HG03175 (cell line): ENCODE results near the gene DAB2IP.

Experiments
- ATAC-seq: cut with Tn5 transposase; IDR thresholded peaks from one replicate; pipeline ENCODE4 v1.9.1; 2021; ENCODE audit warnings: mild to moderate bottlenecking, moderate library complexity; ENCODE audit not compliant: unreplicated experiment

Gene DAB2IP

DNA sequence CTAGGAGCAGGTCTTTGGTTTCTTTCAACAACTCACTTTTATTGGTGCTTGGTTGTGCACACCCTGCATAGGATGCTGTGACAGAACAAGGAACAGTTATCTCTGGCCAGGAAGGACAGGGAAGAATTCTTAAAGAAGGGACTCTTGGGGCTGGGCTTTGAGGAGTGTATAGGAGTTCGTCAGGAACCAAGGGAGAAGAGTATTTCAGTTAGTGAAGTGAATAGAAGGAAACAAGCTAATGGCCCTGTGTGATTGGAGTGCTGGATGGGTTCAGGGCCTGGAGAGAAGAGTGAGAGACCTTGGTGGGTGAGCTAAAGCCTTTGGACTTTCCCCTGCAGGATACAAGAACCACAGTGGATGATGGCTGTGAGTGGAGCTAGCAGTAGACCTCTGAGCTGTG, 32.2 kb downstream of the DAB2IP start:
- no peak for ATAC-seq

DNA sequence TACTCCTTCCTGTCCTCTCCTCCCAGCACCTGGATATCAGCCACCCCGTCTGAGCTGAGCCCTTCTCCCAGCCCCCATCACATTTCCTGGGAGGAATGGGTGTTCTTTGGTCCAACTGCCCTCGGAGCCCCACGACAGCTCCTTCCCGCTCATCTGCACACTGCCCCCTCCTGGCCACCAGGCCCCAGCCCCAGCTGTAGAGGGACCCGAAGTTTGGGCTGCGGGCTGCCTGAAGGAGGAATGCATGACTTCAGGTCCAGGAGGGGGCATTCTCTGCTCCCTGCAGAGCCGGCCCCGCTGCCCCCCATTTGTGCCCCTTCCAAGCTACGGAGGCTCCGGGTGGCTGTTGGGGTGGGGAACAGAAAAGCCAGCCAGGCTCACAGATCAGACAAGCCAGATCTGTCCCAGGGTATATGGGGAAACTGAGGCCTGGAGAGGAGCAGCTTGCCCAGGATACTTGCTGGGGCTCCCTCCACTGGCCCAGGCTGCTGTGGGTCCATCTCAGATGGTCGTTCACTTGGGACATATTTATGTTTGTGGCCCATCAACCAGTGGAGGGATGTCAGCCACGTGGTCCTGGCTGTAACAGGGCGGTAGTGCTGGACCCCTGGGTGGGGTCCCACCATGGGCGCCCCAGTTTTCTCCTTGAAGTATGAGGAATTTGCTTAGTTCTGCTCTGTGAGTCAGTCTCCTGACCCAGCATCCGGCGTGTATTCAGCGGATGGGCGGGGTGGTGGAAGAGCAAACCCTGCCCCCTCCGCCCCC, 33.1 kb downstream of the DAB2IP start:
- no peak for ATAC-seq

DNA sequence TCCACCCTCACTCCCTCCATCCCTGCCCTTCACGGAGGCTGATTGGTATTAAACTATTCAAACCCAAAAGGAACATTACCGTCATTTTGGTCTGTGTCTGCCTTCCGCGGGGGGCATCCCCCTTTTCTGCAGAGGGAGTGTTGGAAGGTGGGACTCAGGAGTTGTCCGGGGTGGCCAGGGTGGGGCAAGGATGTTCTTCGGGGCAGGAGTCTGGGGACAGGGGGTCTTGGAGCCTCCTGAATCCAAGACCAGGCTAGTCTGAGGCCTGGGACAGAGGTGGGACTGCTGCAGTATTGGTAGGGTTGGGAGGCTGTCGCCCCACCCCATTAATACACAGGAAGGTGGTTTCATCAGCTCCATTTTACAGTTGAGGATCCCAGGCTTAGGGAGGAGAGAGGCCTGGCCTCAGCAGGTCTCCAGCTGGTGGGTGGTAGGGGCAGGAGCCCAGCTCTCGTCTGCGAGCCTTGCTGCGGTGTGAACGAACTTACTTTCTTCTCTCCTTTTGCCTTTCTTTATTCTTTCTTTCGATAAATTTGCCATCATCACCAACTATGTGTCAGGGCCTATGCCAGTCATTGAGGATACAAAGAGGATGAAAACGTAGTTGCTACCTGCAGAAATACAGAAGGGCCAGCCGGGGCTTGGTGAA, 33.8 kb downstream of the DAB2IP start:
- ATAC-seq: no peak

DNA sequence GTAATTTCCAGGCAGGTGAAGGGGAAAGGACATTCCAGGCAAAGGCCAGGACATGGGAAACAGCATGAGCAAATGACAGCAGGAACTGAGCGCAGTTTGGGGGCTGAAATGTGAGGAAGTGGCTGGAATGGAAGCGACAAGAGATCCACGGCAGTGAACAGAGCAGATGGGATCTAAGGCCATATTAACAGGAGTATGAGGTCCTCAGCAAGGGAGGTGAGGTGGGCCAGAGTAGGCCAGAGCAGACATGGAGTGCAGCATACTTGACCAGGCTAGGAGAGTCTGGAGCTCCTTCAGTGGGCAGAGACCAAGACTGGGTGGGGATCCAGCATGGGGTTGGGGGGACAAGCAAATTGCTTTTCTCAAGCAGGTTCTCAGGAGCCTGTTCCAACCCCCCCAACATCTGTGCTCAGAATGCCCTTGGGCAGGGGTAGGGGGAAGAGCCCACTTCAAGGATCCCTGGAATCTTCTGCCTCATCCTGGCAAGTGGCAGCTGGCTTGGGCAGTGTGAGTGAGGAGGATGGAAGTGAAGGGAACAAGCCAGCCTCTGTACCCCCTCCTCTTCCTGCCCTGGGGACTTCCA, 34.5 kb downstream of the DAB2IP start:
- ATAC-seq: no peak

DNA sequence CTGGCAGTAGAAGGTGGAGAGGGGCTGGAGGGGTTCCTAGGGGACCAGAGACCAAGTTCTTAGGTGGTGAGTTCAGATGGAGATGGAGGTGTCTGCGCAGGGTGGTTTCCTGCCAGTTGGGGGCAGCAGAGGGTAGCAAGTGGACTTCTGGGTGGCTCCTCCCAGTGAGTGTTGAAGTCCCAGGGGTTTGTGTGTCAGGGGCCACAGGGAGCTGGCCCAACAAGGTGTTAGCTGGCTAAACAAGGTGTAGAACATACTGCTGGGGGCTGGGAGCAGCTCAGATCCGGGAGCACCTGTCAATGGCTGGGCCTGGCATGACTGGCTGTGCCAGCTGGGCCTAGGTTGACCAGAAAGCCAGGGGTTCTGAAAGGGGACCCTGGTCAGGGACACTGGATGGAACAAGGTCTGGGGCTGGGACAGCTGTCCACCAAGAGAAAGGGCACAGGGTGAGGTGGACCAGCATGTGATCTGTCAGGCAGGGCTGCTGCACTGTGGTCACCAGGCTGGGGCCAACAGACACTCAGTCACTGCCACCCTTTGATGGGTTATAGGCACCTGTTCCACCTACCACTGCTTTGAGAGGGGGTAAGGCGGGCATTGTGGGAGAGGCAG, 35.6 kb downstream of the DAB2IP start:
- ATAC-seq: peak; percentile 69

DNA sequence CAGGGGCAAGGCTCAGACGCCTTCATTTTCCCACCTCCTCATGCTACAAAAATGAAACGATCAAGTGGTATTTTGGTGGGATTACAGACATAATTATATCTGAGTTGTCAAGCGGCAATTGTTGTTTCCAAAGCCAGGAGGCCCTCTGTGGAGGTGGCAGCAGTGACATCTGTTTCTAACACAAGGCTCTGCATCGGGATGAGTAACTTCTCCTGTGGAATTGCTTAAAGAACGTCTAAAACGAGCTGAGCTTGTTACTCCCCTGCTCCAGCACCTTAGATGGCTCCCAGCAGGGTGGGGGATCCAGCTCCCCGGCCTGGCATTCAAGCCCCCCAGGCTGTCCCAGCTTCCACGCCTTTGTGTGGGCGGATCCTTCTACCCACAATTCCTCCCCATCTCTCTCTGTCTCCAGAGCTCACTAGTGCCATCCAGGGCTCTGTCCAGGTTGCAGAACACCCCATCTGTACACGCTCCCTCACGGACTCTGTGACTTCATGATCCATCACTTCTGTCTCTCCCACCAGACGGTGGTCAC, 36.8 kb downstream of the DAB2IP start:
- ATAC-seq: no peak

DNA sequence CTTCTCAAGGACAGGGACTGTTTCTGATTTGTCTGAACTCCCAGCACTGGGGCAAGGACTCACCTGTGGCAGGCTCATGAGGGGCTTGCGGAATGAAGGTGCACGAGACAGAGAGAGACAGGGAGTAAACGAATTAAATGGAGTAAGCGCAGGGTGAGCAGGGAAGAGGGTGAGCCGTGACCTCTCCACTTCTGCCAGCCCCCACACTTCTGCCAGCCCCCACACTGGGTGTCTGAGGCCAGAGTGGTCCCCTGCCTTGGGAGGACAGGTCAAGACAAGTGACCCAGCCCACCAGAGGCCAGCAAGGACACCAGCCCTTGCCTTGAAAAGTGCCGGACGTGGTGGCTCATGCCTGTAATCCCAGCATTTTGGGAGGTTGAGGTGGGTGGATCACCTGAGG, 37.2 kb downstream of the DAB2IP start:
- ATAC-seq: no peak

DNA sequence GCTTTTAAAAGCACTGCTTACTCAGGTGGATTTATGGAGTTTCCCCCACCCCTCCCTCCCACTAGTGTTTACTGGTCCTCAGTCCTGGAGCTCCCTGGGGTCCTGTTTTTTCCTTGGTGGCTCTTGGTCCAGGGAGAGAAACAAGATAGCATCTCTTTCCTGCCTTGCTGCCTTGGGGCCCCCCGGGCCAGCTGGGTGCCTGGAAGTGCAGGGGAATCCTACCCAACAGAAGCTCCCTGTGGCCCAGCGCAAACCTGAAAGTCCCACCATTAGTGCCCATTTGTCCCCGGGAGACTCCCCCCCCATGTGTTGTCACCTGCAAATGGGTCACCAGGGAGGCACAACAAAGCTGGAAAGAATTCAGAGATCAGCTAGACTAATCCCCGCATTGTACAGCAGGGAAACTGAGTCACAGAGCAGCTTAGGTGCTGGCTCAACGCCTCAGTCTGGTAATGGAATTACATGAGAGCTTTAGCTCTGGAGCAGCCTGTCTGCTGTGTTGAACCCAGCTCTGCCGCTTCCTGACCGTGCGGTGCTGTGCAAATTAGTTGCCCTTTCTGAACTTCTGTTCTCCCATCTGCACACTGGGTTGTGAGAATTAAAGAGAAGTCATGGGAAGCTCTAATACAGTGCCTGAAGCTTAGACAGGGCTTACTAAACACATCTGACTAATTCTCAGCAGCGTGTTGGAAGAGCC, 38.2 kb downstream of the DAB2IP start:
- no peak for ATAC-seq

DNA sequence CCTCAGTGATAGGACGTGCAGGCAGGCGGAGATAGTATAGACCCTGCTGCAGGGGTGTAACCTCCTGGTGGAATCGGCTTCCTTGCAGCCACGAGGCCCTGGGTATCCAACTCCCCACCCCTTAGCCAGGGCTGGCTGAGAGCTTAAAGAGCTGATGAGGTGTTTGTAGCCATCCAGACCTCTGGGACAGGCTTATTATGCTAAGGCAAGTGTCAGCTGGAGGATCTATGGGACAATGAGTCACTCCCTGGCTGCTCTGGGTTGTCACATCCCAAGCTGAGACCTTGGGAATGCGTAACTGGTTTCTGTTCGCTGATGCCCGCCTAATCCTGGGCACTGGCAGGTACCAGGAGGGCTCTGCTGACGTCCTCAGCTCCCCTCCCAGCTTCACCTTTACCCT, 38.9 kb downstream of the DAB2IP start:
- no peak for ATAC-seq

DNA sequence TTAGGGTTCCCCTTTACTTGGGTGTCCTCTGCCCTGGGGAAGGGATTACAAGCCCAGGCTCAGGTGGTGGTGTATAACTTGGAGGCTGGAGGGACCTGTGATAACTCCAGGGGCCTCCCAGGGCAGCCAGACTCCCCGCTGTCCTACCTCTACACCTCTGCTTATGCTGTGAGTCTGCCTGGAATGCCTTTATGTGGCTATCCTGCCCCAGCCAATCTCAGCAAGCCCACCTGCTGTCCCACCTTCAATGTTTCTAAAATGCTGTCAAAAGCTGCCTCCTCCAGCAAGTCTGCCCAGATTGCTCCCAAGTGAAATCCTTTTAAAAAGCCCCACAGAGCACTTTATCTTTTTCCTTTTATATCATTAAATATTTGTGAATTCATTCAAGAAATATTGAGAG, 39.3 kb downstream of the DAB2IP start:
- ATAC-seq: no peak

DNA sequence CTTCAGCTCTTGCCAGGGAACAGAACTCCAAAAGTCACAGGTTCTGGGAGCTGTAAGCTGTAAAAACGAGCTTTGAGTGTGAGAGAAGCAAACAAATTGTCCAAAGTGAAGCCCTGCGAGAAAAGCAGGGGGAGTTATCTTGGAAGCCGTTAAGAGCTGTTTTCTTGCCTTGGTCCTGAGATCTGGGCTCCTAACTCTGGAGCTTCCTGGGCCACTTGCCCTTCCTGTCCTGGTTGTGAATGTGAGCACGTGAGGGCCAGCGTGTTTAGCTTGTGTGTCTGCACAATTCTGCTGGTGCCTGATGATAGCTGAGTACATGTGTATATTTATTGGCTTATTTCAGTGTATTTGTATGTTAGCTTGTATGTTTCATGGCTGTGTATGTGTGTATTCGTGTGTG, 40.5 kb downstream of the DAB2IP start:
- no peak for ATAC-seq

DNA sequence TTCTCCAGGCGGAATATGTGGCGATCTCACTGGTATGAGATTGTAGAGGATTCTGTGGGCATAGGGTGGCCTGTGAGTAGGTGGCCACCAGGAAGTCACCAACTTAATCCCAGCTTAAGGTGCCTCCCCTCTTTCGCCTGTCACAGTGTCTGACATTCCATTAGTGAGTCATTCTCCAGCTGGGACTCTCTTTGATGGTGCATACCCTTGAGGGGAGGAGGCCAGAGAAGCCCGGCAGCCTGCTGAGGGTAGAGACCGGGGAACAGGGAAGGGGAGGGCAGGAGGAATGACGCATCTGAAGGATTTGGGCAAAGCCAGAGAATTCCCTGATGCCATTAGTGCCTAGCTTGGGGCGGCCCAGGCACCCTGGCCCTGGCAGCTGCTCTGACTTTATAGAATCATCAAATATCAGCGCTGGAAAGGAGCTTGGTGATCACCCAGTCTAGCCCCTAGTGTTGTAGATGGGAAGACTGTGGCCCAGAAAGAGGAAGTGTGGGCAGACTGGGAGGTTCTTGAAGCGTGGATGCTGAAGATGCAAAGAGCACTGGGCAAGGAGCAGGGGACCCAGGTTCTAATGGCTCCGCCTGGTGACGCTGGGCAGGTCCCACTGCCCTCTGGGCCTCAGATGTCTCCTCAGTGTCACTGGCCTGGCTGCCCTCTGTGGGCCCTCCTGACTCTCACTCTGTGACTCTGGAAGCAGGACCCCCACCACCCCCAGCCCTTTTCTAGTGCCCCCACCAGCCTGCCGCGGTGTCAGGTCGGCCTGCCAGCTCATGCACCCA, 41.4 kb downstream of the DAB2IP start:
- ATAC-seq: no peak

DNA sequence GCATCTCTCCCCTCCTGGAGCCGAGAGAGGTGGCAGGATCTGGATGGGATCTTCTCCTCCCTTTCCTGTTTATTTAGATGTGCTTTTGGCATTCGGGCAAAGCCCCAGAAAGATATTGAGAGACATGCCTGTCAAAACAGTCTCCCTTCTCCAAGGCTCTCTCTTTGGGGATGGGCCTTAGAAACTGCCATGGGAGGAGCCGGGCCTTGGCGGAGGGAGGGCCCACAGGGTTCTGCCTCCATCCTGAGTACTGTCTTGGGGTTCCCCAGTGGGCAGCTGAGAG, 41.9 kb downstream of the DAB2IP start:
- no peak for ATAC-seq

DNA sequence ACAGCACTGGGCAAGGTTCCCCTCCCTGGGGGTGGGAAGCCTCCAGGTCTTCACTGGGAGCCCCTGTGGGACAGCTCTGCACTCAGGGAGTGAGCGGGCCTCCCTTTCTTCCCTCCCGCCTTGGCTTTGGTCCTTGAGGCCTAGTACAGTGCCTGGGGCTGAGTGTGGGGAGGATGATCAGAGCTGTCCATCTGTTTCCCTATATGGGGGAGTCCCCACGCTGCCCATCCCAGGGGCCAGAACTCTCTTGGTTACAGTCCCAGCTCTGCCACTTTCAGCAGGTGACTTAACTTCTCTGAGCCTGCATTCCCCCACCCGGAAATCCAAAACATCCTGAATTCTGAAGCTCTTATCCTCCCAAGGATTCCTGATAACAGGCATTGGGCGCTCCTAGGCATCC, 42.6 kb downstream of the DAB2IP start:
- ATAC-seq: no peak

DNA sequence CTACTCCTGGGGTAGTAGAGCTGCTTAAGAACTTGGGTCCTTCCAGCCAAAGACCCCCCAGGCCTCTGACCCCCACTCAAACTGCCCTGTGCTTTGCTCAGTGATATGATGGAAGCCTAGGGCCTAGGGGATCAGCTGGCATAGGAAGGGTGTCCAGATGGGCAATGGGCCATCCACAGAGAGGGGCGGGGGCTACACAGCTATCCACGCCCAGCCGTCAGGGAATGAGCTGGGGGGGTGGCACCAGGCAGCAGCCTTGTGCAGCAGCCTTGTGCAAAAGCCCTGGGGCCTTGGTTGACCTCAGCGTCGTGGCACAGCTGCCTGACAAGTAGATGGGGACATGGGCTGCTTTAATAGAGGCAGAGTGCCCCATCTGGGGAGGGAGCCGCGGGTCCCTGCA, 43.2 kb downstream of the DAB2IP start:
- no peak for ATAC-seq

DNA sequence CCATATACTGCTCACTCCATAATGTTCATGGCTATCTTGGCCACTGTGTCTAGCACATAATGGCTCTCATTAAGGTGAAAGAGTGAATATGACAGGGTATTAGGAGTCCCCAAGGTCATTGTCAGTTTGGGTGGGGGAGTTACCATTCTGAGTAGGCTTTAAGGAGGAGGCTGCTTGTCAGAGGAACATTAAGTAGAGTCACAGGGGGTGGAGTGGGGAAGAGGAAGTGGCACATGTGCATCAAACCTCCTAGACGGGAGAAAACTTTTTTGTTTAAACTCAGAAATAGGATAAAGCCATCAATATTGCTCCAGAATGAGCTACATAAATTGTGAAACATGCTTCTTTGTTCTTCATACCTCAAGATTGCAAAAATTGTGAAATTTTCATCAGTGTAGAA, 45.5 kb downstream of the DAB2IP start:
- ATAC-seq: no peak

DNA sequence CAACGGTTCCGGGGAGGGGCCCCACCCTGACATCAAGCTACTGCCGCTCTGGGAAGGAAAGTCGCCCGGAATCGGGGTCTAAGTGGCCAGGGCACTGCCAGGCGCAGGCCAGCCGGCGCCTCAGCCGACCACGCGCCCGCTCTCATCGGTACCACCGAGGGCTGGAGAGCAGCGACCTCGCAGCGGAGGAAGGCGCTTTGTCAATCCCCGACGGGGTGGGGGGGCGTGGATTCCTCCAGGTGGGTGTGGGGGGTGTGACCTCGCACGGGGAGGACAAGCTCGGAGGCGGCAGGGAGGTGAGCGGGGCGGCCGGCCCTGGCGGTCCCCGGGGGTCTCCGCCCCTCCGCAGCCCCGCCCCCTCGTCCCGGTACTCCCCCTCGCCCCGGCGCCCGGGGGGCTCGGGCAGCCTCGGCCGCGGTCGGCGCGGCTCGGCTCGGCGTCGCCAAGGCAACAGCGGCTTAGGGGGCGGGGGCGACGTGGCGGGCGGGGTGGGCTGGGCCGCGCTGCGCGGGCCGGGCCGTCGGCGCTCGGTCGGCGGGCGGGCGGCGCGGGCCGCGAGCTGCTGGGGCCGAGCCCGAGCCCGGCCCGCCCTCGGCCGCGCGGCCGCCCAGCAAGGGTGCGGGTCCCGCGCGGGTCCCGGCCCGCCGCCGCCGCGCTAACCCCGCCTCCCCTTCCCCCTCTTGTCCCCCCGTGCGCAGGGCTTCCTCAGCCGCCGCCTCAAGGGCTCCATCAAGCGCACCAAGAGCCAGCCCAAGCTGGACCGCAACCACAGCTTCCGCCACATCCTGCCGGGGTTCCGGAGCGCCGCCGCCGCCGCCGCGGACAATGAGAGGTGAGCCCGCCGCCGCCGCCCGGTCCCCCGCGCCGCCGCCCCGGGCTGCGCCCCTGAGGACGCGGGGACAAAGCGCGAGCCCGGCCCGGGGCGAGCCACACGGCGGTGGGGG, 47.5 kb downstream of the DAB2IP start:
- peak; percentile 65 for ATAC-seq

DNA sequence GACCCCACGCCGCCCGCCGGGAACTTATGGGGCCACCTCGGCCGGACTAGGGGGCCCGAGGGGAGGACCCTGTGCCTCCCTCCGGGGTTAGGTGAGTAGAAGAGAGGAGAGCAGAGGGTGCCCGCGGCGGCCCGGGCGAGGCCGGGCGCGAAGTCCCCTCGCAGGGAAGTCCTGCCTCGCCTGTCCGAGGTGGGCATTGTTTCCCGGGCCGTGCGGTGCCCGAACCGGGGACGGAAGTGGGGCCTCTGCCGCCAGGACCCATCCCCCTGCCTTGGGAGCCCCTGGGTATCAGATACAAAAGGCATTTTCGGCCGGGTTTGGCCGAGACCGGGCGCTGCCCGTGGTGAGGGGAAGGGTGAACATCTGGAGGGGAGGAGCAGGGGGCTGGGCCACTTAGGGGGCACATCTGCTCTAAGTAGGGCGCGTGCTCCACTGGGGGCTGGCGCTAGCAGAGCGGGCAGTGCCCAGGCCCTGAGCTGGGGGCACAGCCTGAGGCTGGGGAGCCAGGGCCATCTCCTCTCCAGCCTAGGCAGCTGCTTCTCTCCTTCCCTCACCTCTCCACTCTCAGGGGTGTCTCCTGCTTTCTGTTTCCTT, 48.2 kb downstream of the DAB2IP start:
- peak; percentile 18 for ATAC-seq
